Lower leg skin (tissue), 3 donors: ENCODE results near the gene TSSC4.

Source experiments
- CTCF ChIP-seq, 3 donors: fragments of 450-650 bp; IDR thresholded peaks; one replicate each; pipeline ENCODE4 v1.5.1; 2016; ENCODE audit warnings: antibody characterized with exemption in 3 of 3, mild to moderate bottlenecking in 3 of 3, moderate library complexity in 2 of 3
- POLR2A ChIP-seq, 2 donors: fragments of 450-650 bp; IDR thresholded peaks; one replicate each; pipeline ENCODE4 v1.6.1; 2016 to 2017; ENCODE audit warnings: antibody characterized with exemption in 2 of 2, mild to moderate bottlenecking in 1 of 2, moderate library complexity in 1 of 2

GRCh38 chr11:2369896-2370295 is 30.7 kb upstream of the TSSC4 start:
- TF ChIP-seq CTCF (IDR thresholded peaks at IDR 0.05) (no peak), POLR2A (IDR thresholded peaks at IDR 0.05) (no peak)
